ENCODE results near the gene LHFPL6.
A peak's percentile ranks its signal among the peaks of the same experiment; 100 is the strongest.

Gene LHFPL6

DNA sequence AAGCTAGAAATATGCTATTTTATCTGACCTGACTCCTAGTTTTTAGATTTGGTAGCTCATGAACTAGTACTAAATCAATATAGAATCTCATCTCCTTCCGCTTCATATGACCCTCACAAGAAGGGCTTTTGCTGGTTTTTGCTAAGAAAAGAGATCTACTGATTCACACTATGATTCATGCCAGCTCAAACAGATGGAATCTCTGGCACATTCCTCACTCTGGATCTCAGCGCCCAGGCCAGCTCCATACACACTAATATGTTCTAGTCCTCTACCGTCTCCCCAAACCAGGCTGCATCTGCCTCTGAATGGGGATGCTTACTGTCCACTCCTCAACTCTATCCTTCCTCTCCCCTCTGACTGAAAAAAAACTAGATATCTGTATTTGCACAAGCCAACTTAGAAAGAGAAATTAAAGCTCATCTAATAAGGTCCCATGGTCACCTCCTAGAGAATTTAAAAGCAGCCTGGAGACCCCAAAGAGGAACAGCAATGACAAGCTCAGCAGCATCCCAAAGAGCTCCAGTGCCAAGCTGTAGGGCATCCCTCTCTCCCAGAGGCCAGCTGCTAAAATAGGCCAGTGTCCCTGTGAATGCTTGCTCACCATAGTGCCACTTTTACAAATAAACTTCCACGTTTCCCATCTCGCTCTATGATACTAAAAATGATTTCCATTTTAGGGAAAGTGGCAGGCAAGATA, 74.9 kb downstream of the LHFPL6 start:
- TF ChIP-seq POLR2A (IDR thresholded peaks at IDR 0.05; ENCODE audit: low read depth, low read length), result no peak
- DNase-seq (ENCODE audit: insufficient read length, low spot score) (peak; percentile 32), FAIRE-seq (peak; percentile 93)

DNA sequence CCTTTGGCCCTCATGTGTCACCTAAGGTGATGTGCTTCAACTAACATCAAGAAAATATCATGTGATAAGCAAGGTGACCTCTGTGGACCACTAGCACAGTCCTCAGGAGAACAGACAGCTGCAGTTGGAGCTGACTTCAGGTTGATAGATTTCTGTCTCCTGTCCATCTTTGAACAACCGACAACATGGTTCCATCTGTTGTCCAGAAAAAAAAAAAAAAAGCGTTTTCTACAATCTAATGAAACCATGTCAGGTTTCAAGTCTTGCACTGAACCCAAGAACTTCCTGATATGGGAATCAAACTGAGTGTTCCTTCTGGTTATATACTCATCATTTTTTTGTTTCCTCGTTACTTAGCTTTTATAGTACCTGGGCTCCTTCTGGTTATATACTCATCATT, 75.7 kb downstream of the LHFPL6 start:
- TF ChIP-seq POLR2A (IDR thresholded peaks at IDR 0.05; ENCODE audit: low read depth, low read length), result no peak
- no peak for FAIRE-seq

DNA sequence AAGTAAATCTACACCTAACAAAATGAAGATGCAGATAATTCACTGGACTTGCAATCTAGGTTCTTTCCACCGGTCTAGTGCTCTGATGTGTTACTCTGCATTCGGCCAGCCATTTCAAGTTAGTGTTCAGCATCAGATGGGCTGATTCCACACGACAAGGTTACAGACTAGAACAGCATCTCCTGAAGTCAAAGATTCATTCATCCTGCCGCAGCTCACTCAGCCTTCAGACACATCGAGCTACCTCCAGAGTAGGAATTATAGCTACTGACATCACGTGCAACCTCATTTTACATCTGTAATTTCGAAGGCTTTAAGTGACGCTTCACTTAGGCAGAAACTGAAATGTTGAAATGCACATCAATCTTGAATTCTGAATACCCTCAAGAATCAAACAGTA, 76.5 kb downstream of the LHFPL6 start:
- no peak for FAIRE-seq
- DNase-seq (ENCODE audit: insufficient read length, low spot score), result no peak
- TF ChIP-seq POLR2A (IDR thresholded peaks at IDR 0.05; ENCODE audit: low read depth, low read length), result no peak

More for the DNA sequence above, 75.7 kb downstream of the LHFPL6 start:
- no peak for DNase-seq (ENCODE audit: insufficient read length, low spot score)

DNA sequence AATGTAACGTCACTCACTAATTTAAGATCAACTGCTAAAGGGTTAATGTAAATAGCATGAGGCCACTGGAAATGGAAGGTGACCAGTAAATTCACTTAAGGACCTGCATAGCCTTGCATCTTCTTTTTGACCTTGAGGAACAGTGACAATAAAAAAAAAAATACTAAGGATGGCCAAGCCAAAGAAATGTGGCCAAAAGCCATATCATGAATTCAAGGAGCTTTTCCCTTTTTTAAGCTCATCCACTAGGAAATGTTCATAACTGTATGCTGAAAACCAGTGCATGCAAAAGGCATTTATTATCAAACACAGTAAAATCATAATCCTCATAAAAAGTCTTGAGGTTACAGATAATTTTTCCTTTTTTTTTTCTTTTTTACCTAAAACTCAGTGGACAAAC, 77.5 kb downstream of the LHFPL6 start:
- DNase-seq (ENCODE audit: insufficient read length, low spot score) (no peak), FAIRE-seq (no peak)
- no peak for TF ChIP-seq POLR2A (IDR thresholded peaks at IDR 0.05; ENCODE audit: low read depth, low read length)

DNA sequence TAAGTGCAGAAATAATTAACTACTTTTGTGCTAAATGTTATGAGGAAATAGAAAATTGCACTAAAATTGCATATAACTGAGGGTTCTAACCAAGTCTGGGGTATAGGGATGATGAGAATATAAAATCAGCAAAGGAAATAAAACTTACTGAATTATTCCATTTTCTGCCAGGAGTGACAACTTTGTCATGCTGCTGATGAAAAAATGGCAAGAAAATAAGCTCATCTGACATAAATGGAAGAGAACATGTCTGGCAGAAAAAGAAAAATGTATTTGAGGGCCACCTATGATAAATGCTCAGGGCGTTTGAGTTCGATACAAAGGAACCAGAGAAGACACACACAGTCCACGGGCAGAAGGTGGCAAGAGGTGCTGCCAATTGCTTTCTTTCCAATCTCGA, 78.2 kb downstream of the LHFPL6 start:
- DNase-seq (ENCODE audit: insufficient read length, low spot score) (no peak), FAIRE-seq (no peak)
- no peak for TF ChIP-seq POLR2A (IDR thresholded peaks at IDR 0.05; ENCODE audit: low read depth, low read length)

DNA sequence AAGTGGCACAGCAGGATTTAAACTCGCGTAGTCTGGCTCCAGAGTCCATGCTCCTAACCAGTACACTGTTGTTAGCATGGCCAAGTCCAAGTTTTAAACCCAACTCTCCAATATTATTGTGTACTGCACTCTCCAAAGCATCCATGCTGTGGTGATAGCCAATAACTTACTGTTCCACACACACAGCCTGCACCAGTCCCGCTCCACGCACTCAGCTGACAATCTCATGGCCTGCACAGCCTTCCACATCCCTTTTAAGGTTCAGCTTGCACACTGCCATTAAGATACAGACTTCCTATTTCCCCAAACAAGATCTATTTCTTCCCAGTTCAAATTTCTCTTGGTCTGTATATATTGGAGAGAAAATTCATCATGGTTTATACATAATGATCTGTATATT, 80.7 kb downstream of the LHFPL6 start:
- no peak for TF ChIP-seq POLR2A (IDR thresholded peaks at IDR 0.05; ENCODE audit: low read depth, low read length)
- DNase-seq (ENCODE audit: insufficient read length, low spot score) (no peak), FAIRE-seq (no peak)

DNA sequence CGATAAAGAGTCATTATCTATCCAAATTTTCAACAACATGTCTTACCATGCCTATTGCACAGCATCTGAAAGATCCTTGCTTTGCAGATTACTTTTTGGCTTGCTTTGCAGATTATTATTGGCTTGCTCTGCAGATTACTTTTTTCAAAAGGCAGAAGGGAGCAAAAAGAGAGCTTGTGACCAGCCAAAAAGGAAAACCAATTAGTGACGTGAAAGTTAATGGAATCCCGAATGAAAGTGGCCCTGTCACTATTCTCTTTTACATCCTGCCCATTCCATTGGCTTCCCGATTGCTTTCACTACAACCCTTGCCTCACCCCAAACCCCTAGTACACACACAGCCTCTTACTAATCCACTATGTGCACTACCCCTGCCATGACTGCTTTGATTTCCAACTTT, 81.3 kb downstream of the LHFPL6 start:
- DNase-seq (ENCODE audit: insufficient read length, low spot score) (no peak), FAIRE-seq (no peak)
- TF ChIP-seq POLR2A (IDR thresholded peaks at IDR 0.05; ENCODE audit: low read depth, low read length), result no peak

DNA sequence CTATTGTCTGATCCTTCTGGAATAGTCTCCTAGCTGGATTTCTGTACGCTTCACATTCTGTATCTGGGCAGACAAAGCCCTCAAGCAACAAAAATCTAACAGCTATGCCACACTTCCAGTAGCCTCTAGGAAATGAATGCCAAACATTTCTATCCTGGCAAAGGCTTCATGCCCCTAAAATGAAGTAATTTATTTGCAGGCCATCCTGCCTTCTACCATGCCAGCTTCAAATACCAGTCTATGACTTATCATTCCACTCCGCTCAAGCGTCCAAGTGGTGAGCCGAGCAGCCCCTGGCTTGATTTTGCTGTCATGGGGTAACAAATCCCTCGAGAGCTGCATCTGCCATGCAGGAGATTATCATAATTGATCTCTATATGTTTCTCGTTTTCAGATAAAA, 86.9 kb downstream of the LHFPL6 start:
- FAIRE-seq (no peak), DNase-seq (ENCODE audit: insufficient read length, low spot score) (no peak)
- TF ChIP-seq POLR2A (IDR thresholded peaks at IDR 0.05; ENCODE audit: low read depth, low read length), result no peak

DNA sequence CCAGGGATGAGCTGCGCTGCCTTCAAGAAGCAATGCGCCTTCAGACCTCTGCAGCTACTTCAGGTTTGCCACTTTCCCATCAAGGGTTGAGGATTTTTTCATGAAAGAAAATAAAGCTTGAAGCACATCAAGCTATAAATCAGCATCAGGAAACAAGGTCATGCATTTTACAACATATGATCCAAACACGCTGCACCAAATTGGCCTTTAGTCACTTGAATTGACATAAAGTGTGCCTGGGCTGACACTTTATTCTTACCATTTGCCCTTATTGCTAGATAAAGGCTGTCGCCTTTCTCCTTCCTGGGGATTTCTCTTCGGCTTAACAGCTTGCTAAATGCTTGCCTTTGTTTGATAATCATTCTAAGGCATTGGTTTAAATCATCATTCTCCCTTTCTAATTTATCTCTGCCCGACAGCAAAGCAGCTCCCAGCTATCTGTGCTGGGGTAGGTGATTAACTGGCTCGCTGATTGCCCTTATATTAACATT, 87.7 kb downstream of the LHFPL6 start:
- no peak for DNase-seq (ENCODE audit: insufficient read length, low spot score)
- no peak for TF ChIP-seq POLR2A (IDR thresholded peaks at IDR 0.05; ENCODE audit: low read depth, low read length)

DNA sequence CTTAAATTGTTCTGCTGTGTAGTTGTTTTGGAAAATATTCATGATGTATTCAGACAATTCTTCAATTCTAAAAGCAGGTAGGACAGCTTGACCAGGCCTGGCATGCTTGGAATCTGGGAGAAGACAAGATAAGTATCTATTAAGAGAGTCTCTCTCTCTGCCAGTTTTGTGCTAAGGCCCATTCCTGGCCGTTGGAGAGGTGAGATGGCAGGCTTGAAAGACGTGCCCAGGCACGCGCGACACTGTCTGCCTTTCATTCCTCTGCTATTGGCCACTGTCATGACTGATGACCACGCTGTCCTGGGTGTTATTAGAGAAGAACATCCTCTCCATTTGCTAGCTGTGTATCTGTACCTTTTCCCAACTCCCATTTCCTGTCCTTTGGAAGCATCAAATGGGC, 90.3 kb downstream of the LHFPL6 start:
- DNase-seq (ENCODE audit: insufficient read length, low spot score), result no peak
- FAIRE-seq, result no peak
- TF ChIP-seq POLR2A (IDR thresholded peaks at IDR 0.05; ENCODE audit: low read depth, low read length), result no peak

More for the DNA sequence above, 87.7 kb downstream of the LHFPL6 start:
- FAIRE-seq, result no peak

DNA sequence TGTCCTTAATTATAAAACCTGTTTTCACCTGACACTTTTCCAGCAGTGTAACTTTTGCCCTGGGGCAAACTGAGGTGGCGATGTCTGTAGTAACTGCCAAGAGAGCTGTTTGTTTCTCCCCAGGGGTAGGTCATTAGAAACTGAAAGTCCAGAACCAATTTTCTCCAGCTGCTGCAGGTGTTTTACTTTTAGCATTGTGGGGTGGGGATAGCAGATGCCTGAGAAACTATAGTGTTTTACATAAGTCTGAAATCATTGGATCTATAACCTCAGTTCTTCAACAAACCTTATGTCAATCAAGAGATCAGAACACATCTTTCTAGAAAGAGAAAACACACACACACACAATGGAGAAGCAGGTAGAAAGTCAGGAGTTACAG, 92.7 kb downstream of the LHFPL6 start:
- no peak for FAIRE-seq
- TF ChIP-seq POLR2A (IDR thresholded peaks at IDR 0.05; ENCODE audit: low read depth, low read length), result no peak
- DNase-seq (ENCODE audit: insufficient read length, low spot score), result no peak

DNA sequence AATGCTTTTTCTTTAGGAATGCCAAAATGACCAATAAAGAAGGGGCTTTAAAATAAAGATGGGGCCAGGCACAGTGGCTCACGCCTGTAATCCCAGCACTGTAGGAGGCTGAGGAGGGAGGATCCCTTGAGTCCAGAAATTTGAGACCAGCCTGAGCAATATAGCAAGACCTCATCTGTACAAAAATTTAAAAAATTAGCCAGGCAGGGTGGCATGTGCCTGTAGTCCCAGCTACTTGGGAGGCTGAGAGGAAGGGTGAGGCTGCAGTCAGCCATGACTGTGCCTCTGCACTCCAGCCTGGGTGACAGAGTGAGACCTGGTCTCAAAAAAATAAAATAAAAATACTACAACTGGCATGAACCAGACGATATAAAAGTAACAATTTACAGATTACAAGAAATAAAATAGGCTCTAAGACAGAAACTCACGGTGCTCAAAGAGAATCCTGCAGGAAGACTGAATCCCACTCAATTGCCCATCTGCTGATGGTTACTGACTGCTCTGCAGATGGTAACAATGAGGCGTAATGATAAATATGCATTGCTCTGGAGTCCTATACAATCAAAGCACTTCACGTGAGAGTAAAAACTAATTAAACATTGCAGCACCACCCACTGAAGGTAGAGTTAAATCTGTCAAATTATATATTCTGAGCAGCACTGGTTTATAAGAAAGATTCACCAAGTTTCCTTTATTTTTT, 93.2 kb downstream of the LHFPL6 start:
- FAIRE-seq (no peak), DNase-seq (ENCODE audit: insufficient read length, low spot score) (no peak)
- TF ChIP-seq POLR2A (IDR thresholded peaks at IDR 0.05; ENCODE audit: low read depth, low read length), result no peak

DNA sequence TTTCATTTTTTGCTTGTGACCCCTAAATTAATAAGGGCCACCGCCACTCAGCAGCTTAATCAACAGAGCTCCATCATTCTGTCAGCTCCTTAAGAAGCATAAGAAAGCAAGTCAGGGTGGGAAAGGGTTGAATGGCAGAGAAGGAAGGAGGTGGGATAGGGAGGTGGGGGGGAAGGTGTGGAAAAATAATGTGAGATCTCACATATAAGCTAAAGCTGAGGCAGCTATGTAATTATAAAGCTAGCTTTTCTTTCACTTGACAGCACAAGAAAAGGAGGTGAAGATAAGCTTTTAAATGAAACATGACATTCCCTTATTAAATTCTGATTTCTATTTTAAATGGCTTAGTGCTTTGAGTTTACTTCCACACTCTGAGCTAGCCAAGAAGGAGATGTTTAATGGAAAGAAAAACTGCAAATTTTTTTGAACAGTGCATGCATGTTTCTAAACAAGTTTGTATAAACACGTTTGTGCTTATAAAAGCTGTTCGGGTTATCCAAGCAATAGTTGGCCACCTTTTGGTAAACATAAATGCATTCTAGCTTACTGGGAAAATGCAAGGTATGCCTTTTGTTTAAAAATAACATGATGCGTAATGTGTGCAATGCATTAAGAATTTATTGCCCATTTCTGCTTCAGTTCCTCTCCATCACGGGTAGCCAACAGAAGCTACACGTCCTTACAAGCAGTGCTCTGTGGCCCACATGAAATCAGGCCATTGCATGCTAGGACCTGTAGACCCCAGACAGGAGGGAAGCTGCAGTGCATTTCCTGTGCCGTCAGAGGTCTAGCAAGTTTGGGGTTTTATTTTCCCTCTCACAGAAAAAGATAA, 96.2 kb downstream of the LHFPL6 start:
- no peak for FAIRE-seq
- no peak for TF ChIP-seq POLR2A (IDR thresholded peaks at IDR 0.05; ENCODE audit: low read depth, low read length)
- no peak for DNase-seq (ENCODE audit: insufficient read length, low spot score)

DNA sequence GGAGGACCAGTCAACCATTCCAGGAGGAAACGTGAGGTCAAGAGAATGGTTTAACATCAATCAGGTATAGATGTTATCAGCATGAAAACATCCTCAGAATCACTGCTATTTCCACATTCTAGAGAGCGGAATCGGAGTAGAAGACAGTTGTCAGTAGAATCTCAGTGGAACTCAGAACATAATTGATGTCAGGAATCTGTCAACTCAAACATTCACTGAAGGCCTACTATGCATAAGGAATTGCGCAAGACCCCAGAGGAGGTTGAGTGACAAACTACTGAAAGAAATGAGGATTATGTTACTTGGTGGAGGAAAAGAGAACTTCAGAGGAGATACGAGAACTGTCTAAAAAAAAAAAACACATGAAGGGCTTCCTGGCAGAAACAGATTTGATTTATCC, 97.8 kb downstream of the LHFPL6 start:
- FAIRE-seq, result no peak
- TF ChIP-seq POLR2A (IDR thresholded peaks at IDR 0.05; ENCODE audit: low read depth, low read length), result no peak
- no peak for DNase-seq (ENCODE audit: insufficient read length, low spot score)
